HepG2 (cell line): Measurements from ENCODE around the gene C20orf204. TPM values are rescaled to one million over a fixed set of nuclear protein-coding genes. Genes with fewer than 3 reads are reported as not detected.

Experiments used
- DDIT3 ChIP-seq: sonication (generic); formaldehyde crosslinking; IDR thresholded peaks from 2 replicates; pipeline ENCODE4 v1.4.0; 2020; ENCODE audit warnings: mild to moderate bottlenecking, missing genetic modification reagents
- HDAC2 ChIP-seq: sonication (generic); formaldehyde crosslinking; IDR thresholded peaks from 2 replicates; pipeline ENCODE4 v1.4.0; 2020; ENCODE audit warnings: missing genetic modification reagents
- MED1 ChIP-seq: sonication (generic); formaldehyde crosslinking; IDR thresholded peaks from 2 replicates; pipeline ENCODE4 v1.4.0; 2020; ENCODE audit warnings: missing genetic modification reagents
- MZF1 ChIP-seq: sonication (generic); formaldehyde crosslinking; IDR thresholded peaks from 2 replicates; pipeline ENCODE4 v1.8.1; 2023; ENCODE audit warnings: mild to moderate bottlenecking, missing genetic modification reagents, borderline replicate concordance
- PBX2 ChIP-seq: IDR thresholded peaks from 2 replicates; pipeline ENCODE4 v1.6.1; 2016; ENCODE audit warnings: control low read depth
- RNF219 ChIP-seq: sonication (generic); formaldehyde crosslinking; IDR thresholded peaks from 2 replicates; pipeline ENCODE4 v1.5.0; 2020; ENCODE audit warnings: mild to moderate bottlenecking, missing genetic modification reagents
- SP4 ChIP-seq: sonication (generic); formaldehyde crosslinking; IDR thresholded peaks from 2 replicates; pipeline ENCODE4 v1.8.1; 2023; ENCODE audit warnings: mild to moderate bottlenecking, missing genetic modification reagents
- ZBTB21 ChIP-seq: sonication (generic); formaldehyde crosslinking; IDR thresholded peaks from 2 replicates; pipeline ENCODE4 v1.4.0; 2020; ENCODE audit warnings: missing genetic modification reagents
- ZBTB34 ChIP-seq: sonication (generic); formaldehyde crosslinking; IDR thresholded peaks from 2 replicates; pipeline ENCODE4 v1.8.0; 2022; ENCODE audit warnings: mild to moderate bottlenecking, missing genetic modification reagents
- ZNF280D ChIP-seq: sonication (generic); formaldehyde crosslinking; IDR thresholded peaks from 2 replicates; pipeline ENCODE4 v1.5.1; 2020; ENCODE audit warnings: mild to moderate bottlenecking, missing genetic modification reagents
- ZNF441 ChIP-seq: sonication (generic); formaldehyde crosslinking; IDR thresholded peaks from 2 replicates; pipeline ENCODE4 v1.7.0; 2021; ENCODE audit warnings: missing genetic modification reagents, borderline replicate concordance
- ZNF558 ChIP-seq: sonication (generic); formaldehyde crosslinking; IDR thresholded peaks from 2 replicates; pipeline ENCODE4 v1.9.0; 2022; ENCODE audit warnings: mild to moderate bottlenecking, missing genetic modification reagents, borderline replicate concordance
- ZNF605 ChIP-seq: sonication (generic); formaldehyde crosslinking; IDR thresholded peaks from 2 replicates; pipeline ENCODE4 v1.8.0; 2022; ENCODE audit warnings: mild to moderate bottlenecking, missing genetic modification reagents
- ZNF687 ChIP-seq: sonication (generic); formaldehyde crosslinking; IDR thresholded peaks from 2 replicates; pipeline ENCODE4 v1.5.1; 2020; ENCODE audit warnings: mild to moderate bottlenecking, missing genetic modification reagents, moderate library complexity
- ZNF740 ChIP-seq: sonication (generic); formaldehyde crosslinking; IDR thresholded peaks from 2 replicates; pipeline ENCODE4 v1.4.0; 2020; ENCODE audit warnings: missing genetic modification reagents
- polyA plus RNA-seq, 8 experiments: library from polyadenylated mRNA; depleted of rRNA in 3 of 8; stranded (reverse) in 7 of 8; unstranded in 1 of 8; fragments of >200 nt; fragmentation: Illumina TruSeq in 4 of 8; extraction: Trizol in 4 of 8; gene quantifications; 2 replicates each; pipeline versions ENCODE4 v1.2.1 to v1.2.3, GENCODE V29; 2011 to 2016; ENCODE audit warnings: low read depth in 4 of 8, missing spikeins in 1 of 8, mixed read lengths in 1 of 8; ENCODE audit not compliant: insufficient read depth in 1 of 8
- total RNA-seq, 5 experiments: library from RNA; depleted of rRNA; stranded (reverse); fragments of >200 nt; fragmentation: Illumina TruSeq; extraction: Trizol; gene quantifications; 2 replicates each; pipeline ENCODE4 v1.2.3, GENCODE V29; 2016; ENCODE audit warnings: low read depth in 1 of 5

C20orf204 gene
- total and polyA plus RNA-seq, 2 of the 13 experiments (the other 11 are each of a cell fraction or from before 2014, with no cell fraction given): 22.1 to 80.0 TPM

- peak; percentile 5 for TF ChIP-seq SP4 (CRISPR knock-in tag)
- TF ChIP-seq ZNF280D (CRISPR knock-in tag): peak; percentile 46; the same call in 1 of the 2 replicates
- TF ChIP-seq ZNF740 (CRISPR knock-in tag): no peak; the same call in 1 of the 2 replicates
- peak; percentile 22 for TF ChIP-seq ZBTB21
- TF ChIP-seq PBX2: no peak
- no peak for TF ChIP-seq MZF1 (CRISPR knock-in tag)
- TF ChIP-seq ZBTB34 (CRISPR knock-in tag): peak; percentile 75; the same call in 1 of the 2 replicates
- no peak for TF ChIP-seq DDIT3
- TF ChIP-seq RNF219 (CRISPR knock-in tag): no peak
- peak; percentile 61 for TF ChIP-seq MED1 (CRISPR knock-in tag)
- TF ChIP-seq ZNF687 (CRISPR knock-in tag): peak; percentile 99
- TF ChIP-seq ZNF441: peak; percentile 90
- peak; percentile 33; the same call in 1 of the 2 replicates for TF ChIP-seq ZNF605
- TF ChIP-seq HDAC2 (CRISPR knock-in tag): peak; percentile 35; the same call in 1 of the 2 replicates
- TF ChIP-seq ZNF558: no peak
Observed at GRCh38 chr20:64052987-64053840, 17.2 kb downstream of the C20orf204 start (continued).
